A549 (cell line): ENCODE measurements around the gene PTGER3.

Experiments
- CHD2 ChIP-seq: fragments of 150-350 bp; IDR thresholded peaks from 2 replicates; pipeline ENCODE4 v1.6.1; 2014; ENCODE audit warnings: low read length; ENCODE audit not compliant: partially characterized antibody
- CTCF ChIP-seq: fragments of >200 bp; sonication (Bioruptor Twin); formaldehyde crosslinking; IDR thresholded peaks from 3 replicates; pipeline ENCODE4 v1.5.1; 2016
- EP300 ChIP-seq, 2 experiments: fragments of >200 bp; sonication (Bioruptor Twin); formaldehyde crosslinking; IDR thresholded peaks; 2 replicates in 1 of 2; 3 replicates in 1 of 2; pipeline ENCODE4 v1.6.1; 2016 to 2017
- HMGXB4 ChIP-seq: fragments of 250-450 bp; sonication (Bioruptor Pico); IDR thresholded peaks from 2 replicates; pipeline ENCODE4 v1.5.0; 2021; ENCODE audit warnings: mild to moderate bottlenecking, moderate library complexity, borderline replicate concordance
- HOXA7 ChIP-seq: fragments of 250-450 bp; sonication (Bioruptor Pico); IDR thresholded peaks from 2 replicates; pipeline ENCODE4 v1.5.0; 2020; ENCODE audit warnings: mild to moderate bottlenecking, moderate library complexity
- JUN ChIP-seq, 2 experiments: fragments of >200 bp; sonication (Bioruptor Twin); formaldehyde crosslinking; IDR thresholded peaks; 2 replicates in 1 of 2; 3 replicates in 1 of 2; pipeline ENCODE4 v1.6.1; 2016 to 2017
- KDM5A ChIP-seq: fragments of 200-600 bp; sonication (generic); IDR thresholded peaks from 2 replicates; pipeline ENCODE4 v1.6.1; 2016; ENCODE audit warnings: antibody characterized with exemption, mild to moderate bottlenecking
- MYC ChIP-seq: IDR thresholded peaks from 2 replicates; pipeline ENCODE4 v1.6.1; 2012; ENCODE audit warnings: mild to moderate bottlenecking, inconsistent platforms, low read length, improper control_type of control experiment, borderline replicate concordance
- NFE2L2 ChIP-seq: fragments of 150-350 bp; conservative IDR thresholded peaks from 2 replicates; pipeline ENCODE4 v1.6.1; 2014; ENCODE audit warnings: low read length
- POLR2A ChIP-seq: IDR thresholded peaks from 2 replicates; pipeline ENCODE4 v1.6.1; 2012; ENCODE audit warnings: mild to moderate bottlenecking, low read length
- RAD21 ChIP-seq, 2 experiments: fragments of >200 bp in 1 of 2; sonication (Bioruptor Twin) in 1 of 2; formaldehyde crosslinking in 1 of 2; IDR thresholded peaks in 1 of 2; conservative IDR thresholded peaks in 1 of 2; 2 replicates in 1 of 2; 3 replicates in 1 of 2; pipeline ENCODE4 v1.6.1; 2012 to 2018; ENCODE audit warnings: inconsistent platforms in 1 of 2
- SREBF2 ChIP-seq: fragments of 450-650 bp; IDR thresholded peaks from 2 replicates; pipeline ENCODE4 v1.6.1; 2014; ENCODE audit warnings: mild to moderate bottlenecking, moderate library complexity
- TF ChIP-seq, protein P1 (sequence below): IDR thresholded peaks from 2 replicates; pipeline ENCODE4 v1.6.1; 2012
- TF ChIP-seq, protein P2 (sequence below): fragments of 450-650 bp; IDR thresholded peaks from 2 replicates; pipeline ENCODE4 v1.6.1; 2014; ENCODE audit warnings: antibody characterized with exemption

GRCh38 chr1:71086331-71086730 lies 38.7 kb upstream of the PTGER3 start:
- TF ChIP-seq KDM5A (no peak), CTCF (no peak), HOXA7 (CRISPR knock-in tag) (no peak), EP300 (IDR thresholded peaks at IDR 0.05) (no peak), POLR2A (no peak), NFE2L2 (no peak), JUN (IDR thresholded peaks at IDR 0.05) (no peak), HMGXB4 (CRISPR knock-in tag) (no peak), RAD21 (conservative IDR thresholded peaks at IDR 0.05 in 1 of 2, IDR thresholded peaks at IDR 0.05 in 1 of 2) (no peak), MYC (no peak), CHD2 (no peak), SREBF2 (no peak)
- TF ChIP-seq, protein P1, sequence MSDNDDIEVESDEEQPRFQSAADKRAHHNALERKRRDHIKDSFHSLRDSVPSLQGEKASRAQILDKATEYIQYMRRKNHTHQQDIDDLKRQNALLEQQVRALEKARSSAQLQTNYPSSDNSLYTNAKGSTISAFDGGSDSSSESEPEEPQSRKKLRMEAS, result no peak
- TF ChIP-seq, protein P2, sequence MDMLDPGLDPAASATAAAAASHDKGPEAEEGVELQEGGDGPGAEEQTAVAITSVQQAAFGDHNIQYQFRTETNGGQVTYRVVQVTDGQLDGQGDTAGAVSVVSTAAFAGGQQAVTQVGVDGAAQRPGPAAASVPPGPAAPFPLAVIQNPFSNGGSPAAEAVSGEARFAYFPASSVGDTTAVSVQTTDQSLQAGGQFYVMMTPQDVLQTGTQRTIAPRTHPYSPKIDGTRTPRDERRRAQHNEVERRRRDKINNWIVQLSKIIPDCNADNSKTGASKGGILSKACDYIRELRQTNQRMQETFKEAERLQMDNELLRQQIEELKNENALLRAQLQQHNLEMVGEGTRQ, result no peak
